Ascending aorta (tissue), 2 donors: ENCODE data around the gene RXRG. TPM values are rescaled to one million over a fixed set of nuclear protein-coding genes. Genes with fewer than 3 reads are reported as not detected.

ENCODE experiments used
- DNase-seq, 2 donors: peaks; one replicate each; pipeline ENCODE4 v3.0.0-alpha.2; 2019; ENCODE audit warnings: low spot score in 2 of 2
- H3K27ac ChIP-seq, 2 donors: fragments of 200-600 bp; sonication (generic); one replicate each; pipeline ENCODE4 v1.5.1; 2016 to 2017; ENCODE audit warnings: mild to moderate bottlenecking in 1 of 2
- H3K27me3 ChIP-seq: fragments of 200-600 bp; sonication (generic); one replicate; pipeline ENCODE4 v1.5.1; 2017
- H3K36me3 ChIP-seq, 2 donors: fragments of 200-600 bp; sonication (generic); one replicate each; pipeline ENCODE4 v1.5.1; 2016
- H3K4me1 ChIP-seq, 2 donors: fragments of 200-600 bp; sonication (generic); one replicate each; pipeline ENCODE4 v1.5.1; 2016 to 2017; ENCODE audit warnings: mild to moderate bottlenecking in 1 of 2
- H3K4me3 ChIP-seq, 2 donors: fragments of 200-600 bp; sonication (generic); one replicate each; pipeline ENCODE4 v1.5.1; 2016 to 2017; ENCODE audit warnings: mild to moderate bottlenecking in 1 of 2
- H3K9me3 ChIP-seq, 2 donors: fragments of 200-600 bp; sonication (generic); one replicate each; pipeline ENCODE4 v1.5.1; 2016
- intact Hi-C: fragments of 100-400 bp; cut with DNase I; formaldehyde crosslinking; loops from one replicate; pipeline ENCODE4 v1.15.1; 2023
- total RNA-seq: library from RNA; depleted of rRNA; stranded (reverse); fragments of >200 nt; gene quantifications from one replicate; pipeline ENCODE4 v1.1.0, GENCODE V29; 2016
- TF ChIP-seq, protein P1 (sequence below), 3 experiments: fragments of 200-600 bp in 2 of 3; fragments of 450-650 bp in 1 of 3; sonication (generic) in 2 of 3; IDR thresholded peaks; one replicate each; pipeline ENCODE4 v1.5.1; 2016 to 2019; ENCODE audit warnings: antibody characterized with exemption in 3 of 3, mild to moderate bottlenecking in 1 of 3, moderate library complexity in 1 of 3

Gene RXRG
- total RNA-seq, 1 donor from 2014 or later = not detected

GRCh38 chr1:165352442-165353293 is 92.3 kb downstream of the RXRG start:
- intact Hi-C loops = no loop called here

DNA sequence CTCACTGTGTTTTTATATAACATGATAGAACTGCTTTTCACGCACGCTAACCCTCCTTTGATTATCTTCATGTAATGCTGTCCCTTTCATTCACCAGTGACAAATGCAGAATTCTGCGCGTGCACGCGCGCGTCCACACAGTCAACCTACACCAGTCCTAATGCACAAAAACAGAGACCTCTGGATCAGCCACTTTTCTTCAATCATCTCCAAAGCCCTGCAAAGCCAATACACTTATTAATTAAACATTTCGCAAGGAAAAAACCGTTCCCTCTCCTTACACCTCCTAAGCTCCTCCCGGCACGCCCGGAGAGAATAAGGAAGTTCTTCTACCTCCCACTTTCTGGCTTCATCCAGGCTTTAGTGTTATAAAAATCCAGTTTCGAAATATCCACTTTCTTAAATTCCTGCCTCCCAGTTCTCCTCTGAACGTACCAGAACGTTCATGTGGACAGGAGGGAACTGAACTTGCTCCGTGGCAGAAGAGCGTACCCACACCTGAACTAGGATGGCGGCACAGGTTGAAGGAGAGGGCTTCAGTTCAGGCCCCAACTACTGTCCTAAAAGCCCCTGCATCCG is 93.0 kb downstream of the RXRG start:
- H3K36me3 ChIP-seq = no peaks in the 10 kb centered on the region
- peaks cover 0 to 7% of the 10 kb centered on the region in 2 donors for H3K4me1 ChIP-seq
- H3K4me3 ChIP-seq = no peak overlapping the region
- H3K27ac ChIP-seq = no peak overlapping the region
- TF ChIP-seq, protein P1, sequence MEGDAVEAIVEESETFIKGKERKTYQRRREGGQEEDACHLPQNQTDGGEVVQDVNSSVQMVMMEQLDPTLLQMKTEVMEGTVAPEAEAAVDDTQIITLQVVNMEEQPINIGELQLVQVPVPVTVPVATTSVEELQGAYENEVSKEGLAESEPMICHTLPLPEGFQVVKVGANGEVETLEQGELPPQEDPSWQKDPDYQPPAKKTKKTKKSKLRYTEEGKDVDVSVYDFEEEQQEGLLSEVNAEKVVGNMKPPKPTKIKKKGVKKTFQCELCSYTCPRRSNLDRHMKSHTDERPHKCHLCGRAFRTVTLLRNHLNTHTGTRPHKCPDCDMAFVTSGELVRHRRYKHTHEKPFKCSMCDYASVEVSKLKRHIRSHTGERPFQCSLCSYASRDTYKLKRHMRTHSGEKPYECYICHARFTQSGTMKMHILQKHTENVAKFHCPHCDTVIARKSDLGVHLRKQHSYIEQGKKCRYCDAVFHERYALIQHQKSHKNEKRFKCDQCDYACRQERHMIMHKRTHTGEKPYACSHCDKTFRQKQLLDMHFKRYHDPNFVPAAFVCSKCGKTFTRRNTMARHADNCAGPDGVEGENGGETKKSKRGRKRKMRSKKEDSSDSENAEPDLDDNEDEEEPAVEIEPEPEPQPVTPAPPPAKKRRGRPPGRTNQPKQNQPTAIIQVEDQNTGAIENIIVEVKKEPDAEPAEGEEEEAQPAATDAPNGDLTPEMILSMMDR (IDR thresholded peaks at IDR 0.05) = no peak
- H3K9me3 ChIP-seq = no peaks in the 10 kb centered on the region
- no peak for DNase-seq
- peaks cover 11% of the 10 kb centered on the region for H3K27me3 ChIP-seq
- intact Hi-C loops = no loop called here

More at GRCh38 chr1:165352442-165353293, 92.3 kb downstream of the RXRG start:
- DNase-seq = no peak
- H3K4me3 ChIP-seq = no peak overlapping the region
- H3K27ac ChIP-seq = no peak overlapping the region
- peaks cover 11% of the 10 kb centered on the region for H3K27me3 ChIP-seq
- TF ChIP-seq, protein P1 (IDR thresholded peaks at IDR 0.05) = no peak
- no peaks in the 10 kb centered on the region for H3K36me3 ChIP-seq
- H3K4me1 ChIP-seq = peaks cover 0 to 7% of the 10 kb centered on the region in 2 donors
- H3K9me3 ChIP-seq = no peaks in the 10 kb centered on the region

Other genes starting within 250 kb of the RXRG start
- gene LMX1A, start 88.4 kb downstream of the RXRG start, total RNA-seq = 1.7 TPM
- gene LRRC52, start 98.9 kb upstream of the RXRG start, total RNA-seq = not detected
- 177 TPM for gene MGST3, start 186.1 kb upstream of the RXRG start, total RNA-seq